K562 (cell line): Measurements from ENCODE around the gene ILKAP. TPM values are rescaled to one million over a fixed set of nuclear protein-coding genes. Genes with fewer than 3 reads are reported as not detected.
A peak's percentile ranks its signal among the peaks of the same experiment; 100 is the strongest.

Experiments
- CEBPG ChIP-seq, 3 experiments: fragments of 200-800 bp in 1 of 3; sonication (Bioruptor generic) in 1 of 3; sonication (generic) in 1 of 3; formaldehyde crosslinking in 1 of 3; IDR thresholded peaks in 2 of 3; conservative IDR thresholded peaks in 1 of 3; 2 replicates each; pipeline versions ENCODE4 v1.6.1 to v1.8.0; 2016 to 2022; ENCODE audit warnings: missing compliant biosample characterization in 2 of 3, missing genetic modification characterization in 2 of 3, mild to moderate bottlenecking in 1 of 3, missing genetic modification reagents in 1 of 3
- ESRRB ChIP-seq: fragments of 250-450 bp; sonication (Bioruptor Pico); IDR thresholded peaks from 2 replicates; pipeline ENCODE4 v1.5.0; 2020; ENCODE audit warnings: mild to moderate bottlenecking, moderate library complexity, borderline replicate concordance
- NFYB ChIP-seq: IDR thresholded peaks from 2 replicates; pipeline ENCODE4 v1.6.1; 2011; ENCODE audit warnings: mild to moderate bottlenecking, moderate library complexity; ENCODE audit not compliant: insufficient read length; ENCODE audit errors: extremely low read depth
- NONO ChIP-seq, 2 experiments: fragments of 200-400 bp in 1 of 2; fragments of 450-650 bp in 1 of 2; formaldehyde crosslinking in 1 of 2; IDR thresholded peaks; 2 replicates each; pipeline ENCODE4 v1.6.1; 2017; ENCODE audit warnings: low read depth in 2 of 2, mild to moderate bottlenecking in 2 of 2, moderate library complexity in 2 of 2, low read length in 1 of 2
- RBFOX2 ChIP-seq: fragments of 200-400 bp; formaldehyde crosslinking; IDR thresholded peaks from 2 replicates; pipeline ENCODE4 v1.6.1; 2017; ENCODE audit warnings: low read depth, mild to moderate bottlenecking, low read length, moderate library complexity
- SP2 ChIP-seq: IDR thresholded peaks from 2 replicates; pipeline ENCODE4 v1.6.1; 2011; ENCODE audit warnings: mild to moderate bottlenecking, low read depth, low read length, moderate library complexity; ENCODE audit not compliant: poor library complexity, severe bottlenecking; ENCODE audit errors: extremely low read depth
- SPI1 ChIP-seq: IDR thresholded peaks from 2 replicates; pipeline ENCODE4 v1.6.1; 2011; ENCODE audit warnings: low read depth, low read length, control low read depth, borderline replicate concordance
- polyA plus RNA-seq, 8 experiments: library from polyadenylated mRNA; depleted of rRNA in 4 of 8; stranded (reverse) in 5 of 8; unstranded in 3 of 8; fragments of >200 nt; fragmentation: Nextera tagmentation in 2 of 8; fragmentation: Illumina TruSeq in 1 of 8; extraction: Ambion mirVana in 2 of 8; extraction: Trizol in 1 of 8; gene quantifications; 2 replicates each; pipeline versions ENCODE4 v1.2.1 to v1.2.3, GENCODE V29; 2011 to 2014; ENCODE audit warnings: inconsistent platforms in 1 of 8, missing spikeins in 1 of 8
- total RNA-seq, 7 experiments: library from RNA; depleted of rRNA in 6 of 7; stranded (reverse); fragments of >200 nt in 6 of 7; fragmentation: Illumina TruSeq in 2 of 7; extraction: Trizol in 2 of 7; gene quantifications; 2 replicates each; pipeline versions ENCODE4 v1.2.1 to v1.2.3, GENCODE V29; 2011 to 2021; ENCODE audit warnings: low replicate concordance in 1 of 7
- TF ChIP-seq, protein P1 (sequence below): fragments of 150-350 bp; conservative IDR thresholded peaks from 2 replicates; pipeline ENCODE4 v1.6.1; 2014; ENCODE audit warnings: low read length
- TF ChIP-seq, protein P2 (sequence below), 2 experiments: fragments of 450-650 bp; IDR thresholded peaks; 2 replicates each; pipeline ENCODE4 v1.6.1; 2018; ENCODE audit warnings: mild to moderate bottlenecking in 2 of 2, low read depth in 1 of 2; ENCODE audit not compliant: partially characterized antibody in 2 of 2

Gene ILKAP
- total and polyA plus RNA-seq, 9 of the 15 experiments (the other 6 are each of a cell fraction or from before 2014, with no cell fraction given), result 3.1 to 43.9 (median 20.7) TPM

DNA sequence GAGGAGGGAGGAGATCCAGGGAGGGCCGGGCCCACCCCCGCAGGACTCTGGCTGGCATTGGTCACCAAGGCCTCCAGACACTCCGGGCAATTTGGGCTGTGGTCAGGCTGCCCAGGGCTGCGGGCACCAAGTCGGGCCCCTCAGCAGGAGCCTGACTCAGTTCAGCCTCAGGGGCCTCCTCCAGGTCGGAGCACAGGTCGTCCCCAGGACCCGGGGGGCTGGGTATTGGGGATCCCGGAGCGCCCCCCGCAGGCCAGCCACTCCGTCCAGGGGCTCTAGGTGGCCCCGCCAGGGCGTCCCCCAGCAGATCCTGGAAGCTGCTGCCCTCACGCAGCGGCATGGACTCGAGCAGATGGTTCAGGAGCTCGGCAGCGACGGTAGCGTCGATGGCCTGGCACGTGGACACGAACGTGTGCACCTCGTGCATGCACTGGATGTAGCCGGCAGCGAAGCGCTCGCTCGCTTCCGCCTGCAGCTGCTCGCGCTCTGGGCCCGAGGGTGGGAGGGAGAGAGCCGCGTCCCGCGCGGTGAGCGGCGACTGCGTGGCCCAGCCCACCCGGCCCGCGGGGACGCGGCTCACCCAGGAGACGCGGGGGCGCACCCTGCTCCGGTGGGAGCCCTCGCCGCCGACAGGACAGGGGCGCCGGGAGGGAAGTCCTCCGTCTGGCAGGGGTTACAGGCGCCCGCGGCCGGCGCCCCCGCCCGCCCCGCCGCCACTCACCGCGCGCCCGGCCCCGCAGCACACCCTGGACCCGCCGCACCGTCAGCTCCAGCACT, 35.5 kb upstream of the ILKAP start (continued):
- TF ChIP-seq RBFOX2, result peak; percentile 67
- TF ChIP-seq CEBPG (CRISPR knock-in tag; IDR thresholded peaks at IDR 0.05), result peak; percentile 56
- TF ChIP-seq CEBPG (tag; conservative IDR thresholded peaks at IDR 0.05 in 1 of 2, IDR thresholded peaks at IDR 0.05 in 1 of 2), result no peak
- no peak for TF ChIP-seq NONO (IDR thresholded peaks at IDR 0.05; ENCODE audit: low read depth in 2 of 2, low read length in 1 of 2)
- TF ChIP-seq NFYB, result no peak
- TF ChIP-seq SP2, result no peak
- TF ChIP-seq SPI1, result no peak
- TF ChIP-seq, protein P1, sequence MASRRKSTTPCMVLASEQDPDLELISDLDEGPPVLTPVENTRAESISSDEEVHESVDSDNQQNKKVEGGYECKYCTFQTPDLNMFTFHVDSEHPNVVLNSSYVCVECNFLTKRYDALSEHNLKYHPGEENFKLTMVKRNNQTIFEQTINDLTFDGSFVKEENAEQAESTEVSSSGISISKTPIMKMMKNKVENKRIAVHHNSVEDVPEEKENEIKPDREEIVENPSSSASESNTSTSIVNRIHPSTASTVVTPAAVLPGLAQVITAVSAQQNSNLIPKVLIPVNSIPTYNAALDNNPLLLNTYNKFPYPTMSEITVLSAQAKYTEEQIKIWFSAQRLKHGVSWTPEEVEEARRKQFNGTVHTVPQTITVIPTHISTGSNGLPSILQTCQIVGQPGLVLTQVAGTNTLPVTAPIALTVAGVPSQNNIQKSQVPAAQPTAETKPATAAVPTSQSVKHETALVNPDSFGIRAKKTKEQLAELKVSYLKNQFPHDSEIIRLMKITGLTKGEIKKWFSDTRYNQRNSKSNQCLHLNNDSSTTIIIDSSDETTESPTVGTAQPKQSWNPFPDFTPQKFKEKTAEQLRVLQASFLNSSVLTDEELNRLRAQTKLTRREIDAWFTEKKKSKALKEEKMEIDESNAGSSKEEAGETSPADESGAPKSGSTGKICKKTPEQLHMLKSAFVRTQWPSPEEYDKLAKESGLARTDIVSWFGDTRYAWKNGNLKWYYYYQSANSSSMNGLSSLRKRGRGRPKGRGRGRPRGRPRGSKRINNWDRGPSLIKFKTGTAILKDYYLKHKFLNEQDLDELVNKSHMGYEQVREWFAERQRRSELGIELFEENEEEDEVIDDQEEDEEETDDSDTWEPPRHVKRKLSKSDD, result no peak
- TF ChIP-seq, protein P2, sequence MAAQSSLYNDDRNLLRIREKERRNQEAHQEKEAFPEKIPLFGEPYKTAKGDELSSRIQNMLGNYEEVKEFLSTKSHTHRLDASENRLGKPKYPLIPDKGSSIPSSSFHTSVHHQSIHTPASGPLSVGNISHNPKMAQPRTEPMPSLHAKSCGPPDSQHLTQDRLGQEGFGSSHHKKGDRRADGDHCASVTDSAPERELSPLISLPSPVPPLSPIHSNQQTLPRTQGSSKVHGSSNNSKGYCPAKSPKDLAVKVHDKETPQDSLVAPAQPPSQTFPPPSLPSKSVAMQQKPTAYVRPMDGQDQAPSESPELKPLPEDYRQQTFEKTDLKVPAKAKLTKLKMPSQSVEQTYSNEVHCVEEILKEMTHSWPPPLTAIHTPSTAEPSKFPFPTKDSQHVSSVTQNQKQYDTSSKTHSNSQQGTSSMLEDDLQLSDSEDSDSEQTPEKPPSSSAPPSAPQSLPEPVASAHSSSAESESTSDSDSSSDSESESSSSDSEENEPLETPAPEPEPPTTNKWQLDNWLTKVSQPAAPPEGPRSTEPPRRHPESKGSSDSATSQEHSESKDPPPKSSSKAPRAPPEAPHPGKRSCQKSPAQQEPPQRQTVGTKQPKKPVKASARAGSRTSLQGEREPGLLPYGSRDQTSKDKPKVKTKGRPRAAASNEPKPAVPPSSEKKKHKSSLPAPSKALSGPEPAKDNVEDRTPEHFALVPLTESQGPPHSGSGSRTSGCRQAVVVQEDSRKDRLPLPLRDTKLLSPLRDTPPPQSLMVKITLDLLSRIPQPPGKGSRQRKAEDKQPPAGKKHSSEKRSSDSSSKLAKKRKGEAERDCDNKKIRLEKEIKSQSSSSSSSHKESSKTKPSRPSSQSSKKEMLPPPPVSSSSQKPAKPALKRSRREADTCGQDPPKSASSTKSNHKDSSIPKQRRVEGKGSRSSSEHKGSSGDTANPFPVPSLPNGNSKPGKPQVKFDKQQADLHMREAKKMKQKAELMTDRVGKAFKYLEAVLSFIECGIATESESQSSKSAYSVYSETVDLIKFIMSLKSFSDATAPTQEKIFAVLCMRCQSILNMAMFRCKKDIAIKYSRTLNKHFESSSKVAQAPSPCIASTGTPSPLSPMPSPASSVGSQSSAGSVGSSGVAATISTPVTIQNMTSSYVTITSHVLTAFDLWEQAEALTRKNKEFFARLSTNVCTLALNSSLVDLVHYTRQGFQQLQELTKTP (IDR thresholded peaks at IDR 0.05; ENCODE audit: low read depth in 1 of 2, partially characterized antibody in 2 of 2), result no peak
- TF ChIP-seq ESRRB (CRISPR knock-in tag), result no peak
